ENCODE measurements around the gene ZNF771.

The ZNF771 gene

GRCh38 chr16:30407102-30407803 lies at the start of gene ZNF771:
Gene ZNF771, plus strand, starts transcription at chr16:30407606. Its CDS starts 448 bp downstream, at chr16:30408054.
- peak; percentile 94 for DNase-seq (ENCODE audit: low read depth, low spot score)

DNA sequence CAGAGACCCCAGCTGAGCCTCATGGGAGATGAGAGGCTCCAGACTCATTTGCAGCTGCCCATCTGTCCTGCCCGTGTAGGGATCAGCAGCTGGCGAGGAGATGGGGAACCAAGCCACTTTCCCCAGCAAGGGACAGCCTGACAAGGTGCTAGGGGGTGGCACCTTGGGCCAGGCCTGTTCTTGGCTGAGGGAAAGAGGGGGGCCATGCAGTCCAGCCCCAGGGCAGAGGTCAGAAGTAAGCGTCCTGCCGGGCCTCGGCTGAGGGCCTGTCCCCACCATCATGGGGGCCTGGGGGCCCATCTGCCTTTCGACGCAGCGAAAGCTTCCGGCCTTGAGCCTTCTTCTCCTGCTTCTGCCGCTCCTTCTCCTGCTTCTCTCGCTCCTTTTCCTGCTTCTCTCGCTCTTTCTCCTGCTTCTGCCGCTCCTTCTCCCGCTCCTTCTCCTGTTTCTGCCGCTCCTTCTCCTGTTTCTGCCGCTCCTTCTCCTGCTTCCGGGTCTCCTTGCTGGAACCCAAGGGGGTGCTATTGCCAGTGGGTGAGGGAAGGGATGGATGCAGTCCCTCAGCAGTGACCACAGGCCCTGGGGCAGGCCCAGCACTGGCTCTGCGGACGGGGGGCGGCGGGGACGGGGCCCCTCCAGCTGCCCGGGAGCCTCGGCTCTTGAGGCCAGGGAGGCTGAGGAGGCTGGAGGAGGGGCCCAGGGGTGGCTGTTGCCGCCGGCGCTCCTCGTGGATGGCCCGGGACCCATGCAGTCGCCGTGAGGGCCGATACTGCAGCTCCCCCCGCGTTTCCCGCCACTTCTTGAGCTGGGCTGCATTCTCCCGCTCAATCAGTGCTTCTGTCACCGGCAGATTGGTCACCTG lies 49.5 kb upstream of the ZNF771 start:
- DNase-seq (ENCODE audit: low read depth, low spot score), result no peak

- no peak for DNase-seq (ENCODE audit: low read depth, low spot score)
These were observed 48.8 kb upstream of the ZNF771 start for GRCh38 chr16:30358577-30358936.

- DNase-seq (ENCODE audit: low read depth, low spot score), result no peak
These were observed 48.2 kb upstream of the ZNF771 start for GRCh38 chr16:30358990-30359870.

- DNase-seq (ENCODE audit: low read depth, low spot score), result peak; percentile 56
These were observed 47.6 kb upstream of the ZNF771 start for GRCh38 chr16:30359871-30360170.

GRCh38 chr16:30361180-30361579 lies 46.2 kb upstream of the ZNF771 start:
- DNase-seq (ENCODE audit: low read depth, low spot score), result no peak

DNA sequence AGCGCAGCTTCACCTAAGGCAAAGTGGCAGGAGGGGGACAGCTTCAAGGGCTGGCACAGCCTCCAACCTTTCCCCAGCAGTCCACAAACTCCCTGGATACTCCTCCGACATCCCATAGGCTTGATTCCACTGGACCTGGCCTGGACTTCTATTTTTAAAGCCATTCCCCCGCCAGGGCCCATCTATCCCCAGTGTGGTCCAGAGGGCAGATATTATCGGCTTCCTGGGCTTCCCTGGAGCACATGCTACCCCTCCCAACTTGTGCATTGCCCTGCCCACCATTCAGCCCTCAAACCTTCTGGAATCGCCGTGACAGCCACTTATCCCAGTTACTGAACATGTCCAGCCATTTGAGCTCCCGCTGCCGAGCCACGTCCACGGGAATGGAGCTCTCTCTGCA lies 42.2 kb upstream of the ZNF771 start:
- no peak for DNase-seq (ENCODE audit: low read depth, low spot score)

- DNase-seq (ENCODE audit: low read depth, low spot score), result no peak
These were observed 40.9 kb upstream of the ZNF771 start for GRCh38 chr16:30366511-30366910.

DNA sequence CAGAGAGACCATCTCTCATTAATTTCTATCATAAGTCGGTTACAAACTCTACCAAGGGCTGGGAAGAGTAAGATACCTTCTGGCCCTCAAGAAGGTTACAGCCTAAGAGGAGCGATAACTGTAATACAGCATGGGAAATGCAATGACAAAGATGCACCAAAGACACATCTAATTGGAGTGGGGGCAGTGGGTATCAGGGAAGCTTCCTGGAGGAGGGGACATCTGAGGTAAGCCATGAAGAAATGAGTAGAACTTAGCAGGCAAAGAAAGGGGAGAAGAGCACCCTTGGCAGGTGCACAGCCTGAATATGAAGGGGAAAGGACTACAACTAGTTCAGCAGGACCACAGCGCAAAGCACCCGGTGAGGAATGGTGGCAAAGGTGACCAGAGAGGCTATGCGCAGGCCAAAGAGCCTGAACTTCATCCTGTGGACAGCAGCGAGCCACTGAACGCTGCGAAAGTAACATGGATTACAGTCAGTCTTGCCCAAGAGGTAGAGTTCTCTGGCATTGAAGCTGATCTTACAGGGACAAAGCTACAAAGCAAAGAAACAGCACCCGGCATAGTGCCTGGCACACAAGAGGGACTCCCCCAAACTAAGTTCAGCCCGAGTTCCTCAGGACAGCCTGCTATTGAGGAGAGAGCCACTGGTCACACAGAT lies 39.9 kb upstream of the ZNF771 start:
- DNase-seq (ENCODE audit: low read depth, low spot score), result no peak

DNA sequence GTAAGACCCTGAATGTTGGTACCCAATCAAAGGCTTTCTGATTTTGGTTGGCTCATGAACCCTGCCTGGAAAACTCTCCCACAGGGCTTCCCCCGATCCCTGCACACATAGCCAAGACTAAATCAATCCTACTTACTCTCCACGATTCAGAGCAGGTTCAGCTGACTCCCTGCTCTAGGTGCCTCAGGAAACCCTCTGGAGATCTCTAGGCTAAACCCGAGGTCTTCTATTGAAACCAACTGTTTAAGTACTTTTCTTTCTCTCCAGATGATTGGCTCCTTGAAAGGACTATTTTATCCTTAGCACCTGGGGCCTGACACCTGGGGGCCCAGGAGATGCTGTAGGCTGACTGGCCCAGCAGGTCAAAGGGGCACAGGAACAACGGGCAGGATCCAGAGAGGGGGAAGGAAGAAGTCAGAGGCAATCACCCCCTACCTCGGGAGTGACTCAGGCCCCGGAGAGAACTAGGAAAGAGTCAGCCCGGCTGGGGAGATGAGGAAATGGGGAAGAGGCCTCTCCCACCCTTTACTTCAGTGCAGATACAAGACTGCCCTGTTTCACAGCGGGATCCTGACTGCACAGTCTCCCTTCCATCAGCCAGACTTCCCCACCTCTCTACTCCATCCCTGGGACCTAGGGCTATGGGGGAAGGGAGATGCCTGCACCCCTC lies 39.1 kb upstream of the ZNF771 start:
- no peak for DNase-seq (ENCODE audit: low read depth, low spot score)

DNA sequence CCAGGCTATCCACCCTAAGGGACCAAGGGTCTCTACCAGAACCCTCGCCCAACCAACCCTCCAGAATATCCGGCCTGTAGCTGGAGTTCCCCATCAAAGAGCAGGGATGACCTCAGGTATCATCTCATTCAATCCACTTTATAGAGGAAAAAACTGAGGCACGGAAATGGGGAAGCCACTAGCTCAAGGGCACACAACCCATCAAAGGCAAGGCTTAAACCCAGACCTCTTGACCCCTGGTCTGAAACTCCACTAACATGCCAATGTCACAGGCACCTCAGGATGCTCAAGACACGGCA lies 38.7 kb upstream of the ZNF771 start:
- DNase-seq (ENCODE audit: low read depth, low spot score), result no peak

GRCh38 chr16:30369091-30369937 lies 38.1 kb upstream of the ZNF771 start:
- peak; percentile 39 for DNase-seq (ENCODE audit: low read depth, low spot score)

DNA sequence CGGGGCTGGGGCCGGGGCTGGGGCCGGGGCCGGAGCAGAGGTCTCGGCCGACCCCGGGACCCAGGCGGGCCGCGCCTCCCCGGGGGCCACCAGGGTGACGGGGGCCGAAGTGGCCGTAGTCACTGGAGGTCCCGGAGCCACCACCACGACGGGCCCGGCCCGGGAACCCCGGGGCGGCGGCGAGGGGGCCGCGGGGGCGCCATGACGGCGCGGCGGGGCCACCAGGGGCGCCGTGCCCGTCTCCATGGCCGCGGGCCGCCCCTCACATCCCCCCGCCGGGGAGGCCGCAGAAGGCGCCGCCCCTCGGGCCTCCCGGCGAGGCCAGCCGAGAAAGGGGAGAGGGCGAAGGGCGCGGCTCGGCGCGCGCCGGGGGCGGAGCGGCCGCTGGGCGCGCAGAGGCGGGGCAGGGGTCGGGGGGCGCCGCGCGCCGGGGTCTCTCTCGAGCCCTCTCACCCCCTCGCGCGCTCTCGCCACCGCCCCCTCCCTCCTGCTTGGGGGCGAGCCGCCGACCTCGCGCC lies 37.4 kb upstream of the ZNF771 start:
- DNase-seq (ENCODE audit: low read depth, low spot score), result no peak

GRCh38 chr16:30370456-30371247 lies 36.8 kb upstream of the ZNF771 start, which contains the start of gene TBC1D10B:
Gene TBC1D10B, minus strand, starts transcription at chr16:30370494. Its CDS starts 311 bp downstream, at chr16:30370183.
- peak; percentile 100 for DNase-seq (ENCODE audit: low read depth, low spot score)

- DNase-seq (ENCODE audit: low read depth, low spot score), result no peak
These were observed 36.1 kb upstream of the ZNF771 start for GRCh38 chr16:30371248-30371816.

- DNase-seq (ENCODE audit: low read depth, low spot score), result no peak
These were observed 35.2 kb upstream of the ZNF771 start for GRCh38 chr16:30372038-30372712.

DNA sequence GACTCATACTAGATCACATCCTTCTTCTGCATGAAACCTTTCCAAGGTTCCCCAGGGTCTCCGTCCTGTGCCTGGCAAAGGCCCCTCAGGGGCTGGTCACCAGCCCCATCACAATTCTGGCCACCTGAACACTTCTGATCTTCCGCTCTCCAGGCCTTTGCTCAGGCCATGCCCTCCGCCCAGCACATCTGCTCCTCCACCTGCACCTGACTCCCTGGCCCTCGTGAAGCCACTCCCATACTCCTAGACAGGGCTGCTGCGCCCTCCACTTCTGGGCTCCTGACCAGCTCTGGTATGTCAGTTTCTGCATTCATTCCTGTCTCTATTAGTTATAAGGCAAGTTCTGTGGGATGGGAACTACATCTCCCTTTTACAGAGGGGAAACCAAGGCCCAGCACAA lies 34.7 kb upstream of the ZNF771 start:
- no peak for DNase-seq (ENCODE audit: low read depth, low spot score)

DNA sequence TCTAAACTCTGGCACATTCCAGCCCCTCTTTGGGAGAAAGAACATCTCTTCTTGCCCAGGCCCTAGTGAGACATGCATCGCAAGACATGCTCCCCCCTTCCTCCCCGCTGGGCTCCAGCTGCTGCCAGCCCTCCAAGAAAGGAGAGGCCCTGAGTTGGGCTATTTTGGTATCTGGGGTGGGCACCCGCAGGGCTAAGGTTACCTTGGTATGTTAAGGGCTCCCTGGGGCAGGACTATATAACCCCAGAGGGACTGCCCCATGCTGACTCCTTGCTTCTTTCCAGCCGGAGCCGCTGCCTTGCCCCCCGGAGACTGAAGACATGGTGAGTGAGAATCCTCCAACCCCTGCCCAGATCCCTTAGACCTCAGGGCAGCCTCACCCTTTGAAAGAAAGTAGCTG lies 32.9 kb upstream of the ZNF771 start, which contains the start of gene MYL11:
Gene MYL11, plus strand, starts transcription at position 265 of the 400 bp plus-strand sequence. Its CDS starts 56 bp downstream, at position 321.
- DNase-seq (ENCODE audit: low read depth, low spot score), result no peak
